Activated T-cell treated with anti-CD3 and anti-CD28 coated beads for 24 hours (primary cell): ENCODE measurements around the gene ZFAND2B.
A peak's percentile ranks its signal among the peaks of the same experiment; 100 is the strongest.

Experiments
- DNase-seq: peaks from one replicate; pipeline ENCODE4 v3.0.0-alpha.2; 2020; ENCODE audit warnings: low read depth

ZFAND2B gene

DNA sequence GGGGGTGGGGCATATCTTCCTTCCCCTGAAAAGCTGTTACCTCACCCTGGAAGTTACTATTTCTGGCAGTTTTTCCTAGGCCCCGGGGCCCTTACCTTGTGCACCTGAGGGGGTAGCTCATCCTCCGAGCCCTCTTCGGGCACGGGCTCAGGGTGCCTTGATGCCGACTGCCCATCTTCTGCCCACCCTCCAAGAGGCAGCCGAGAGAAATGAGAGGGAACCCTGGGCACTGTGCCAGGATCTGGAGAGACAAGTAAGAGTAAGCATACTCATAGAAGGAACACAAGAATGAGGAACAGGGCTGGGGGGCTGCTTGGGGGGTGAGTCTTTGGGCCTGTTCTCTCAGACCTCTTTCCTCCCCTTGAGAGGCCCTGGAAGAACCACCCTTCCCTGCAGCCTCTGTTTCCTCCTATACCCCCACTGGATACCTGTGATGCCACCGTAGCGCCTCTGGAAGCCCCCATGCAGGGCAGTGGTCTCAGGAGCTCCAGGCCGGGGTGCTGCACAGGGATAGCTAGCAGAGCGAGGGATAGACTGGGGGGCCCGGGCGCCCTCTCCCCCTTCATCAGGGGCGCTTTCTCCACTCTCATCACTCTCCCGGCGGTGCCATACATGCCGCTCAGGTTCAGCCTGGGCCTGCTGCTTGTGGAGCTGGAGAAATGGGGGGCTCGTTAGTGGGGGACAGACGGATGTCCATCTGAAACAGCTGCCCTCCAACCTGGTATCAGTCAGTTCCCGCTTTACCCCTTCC, 14.2 kb downstream of the ZFAND2B start:
- no peak for DNase-seq

DNA sequence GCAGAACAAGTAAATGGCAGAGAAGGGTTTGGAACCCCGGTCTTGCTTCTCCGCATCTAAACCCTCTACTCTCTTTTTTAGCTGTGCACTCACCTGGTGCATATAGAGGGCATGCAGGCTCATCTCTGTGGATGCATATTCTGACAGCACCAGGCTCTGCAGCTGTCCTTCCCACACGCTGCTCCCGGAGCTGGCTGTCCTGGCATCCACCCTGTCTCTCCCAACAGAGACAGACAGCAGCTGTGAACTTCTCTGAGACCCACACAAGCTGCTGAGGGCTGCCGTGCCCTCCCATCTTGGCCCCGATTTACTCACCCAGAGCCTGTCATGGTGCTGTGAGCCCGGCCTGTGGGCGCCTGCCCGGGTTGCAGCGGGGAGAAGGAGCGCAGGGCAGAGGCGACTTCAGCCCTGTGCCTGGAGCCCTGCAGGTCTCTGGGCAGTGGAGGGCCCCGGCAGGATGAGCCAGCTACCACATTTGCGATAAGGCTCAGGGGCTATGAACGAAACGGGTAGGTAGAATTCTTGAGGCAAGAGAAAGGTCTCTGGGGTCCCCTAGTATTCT, 15.5 kb downstream of the ZFAND2B start:
- DNase-seq: no peak

DNA sequence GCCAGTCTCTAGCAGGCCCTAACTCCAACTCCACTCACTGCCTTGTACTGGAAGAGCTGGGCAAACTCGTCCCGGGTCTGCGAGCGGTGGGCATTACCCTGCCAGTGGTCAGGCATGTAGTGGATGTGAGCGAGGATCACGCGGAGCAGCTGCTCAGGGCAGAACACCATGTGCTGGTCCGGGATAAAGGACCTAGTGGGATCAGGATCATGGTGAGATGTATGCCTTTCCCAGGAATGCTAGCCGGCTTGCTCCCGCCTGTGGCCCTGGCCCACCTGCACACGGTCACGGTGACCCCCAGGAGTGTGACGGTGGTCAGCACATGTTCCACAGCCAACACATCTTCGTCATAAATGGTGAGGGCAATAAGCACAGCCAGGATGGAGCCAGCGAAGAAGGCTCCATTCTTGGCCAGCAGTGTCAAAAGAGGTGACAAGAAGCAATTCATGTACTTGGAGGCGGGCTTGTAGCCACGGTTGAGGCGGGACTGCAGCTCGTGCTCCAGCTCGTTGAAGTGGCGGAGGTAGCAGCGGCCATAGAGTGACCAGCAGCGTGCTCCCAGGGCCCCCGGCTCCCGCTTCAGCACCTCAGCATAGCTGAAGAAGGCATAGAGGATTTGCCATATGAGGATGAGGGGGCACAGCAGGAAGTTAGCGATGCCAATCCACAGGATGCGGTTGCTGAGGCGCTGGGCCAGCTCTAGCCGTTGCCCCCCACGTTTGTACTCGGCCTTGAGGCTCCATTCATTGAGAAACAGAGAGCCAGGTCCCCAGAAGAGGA, 17.4 kb downstream of the ZFAND2B start:
- DNase-seq: no peak

DNA sequence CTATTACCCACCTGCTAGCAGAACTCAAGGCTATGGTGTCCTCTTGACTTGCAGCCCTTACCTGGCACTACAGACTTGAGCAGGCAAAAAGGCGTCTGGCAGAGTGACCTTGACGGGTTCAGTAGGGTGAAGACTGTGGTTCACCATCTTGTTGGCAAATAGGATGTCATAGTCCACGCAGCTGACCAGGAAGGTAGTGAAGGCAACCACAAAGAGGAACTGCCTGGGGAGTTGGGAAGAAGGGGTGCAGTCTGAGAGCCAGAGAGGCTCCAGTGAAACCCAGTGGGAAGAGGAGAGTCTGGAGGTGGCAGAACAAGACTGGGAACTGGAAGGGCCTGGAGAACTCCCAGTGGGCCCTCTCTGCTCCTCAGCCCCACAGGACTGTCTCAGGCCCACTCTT, 18.8 kb downstream of the ZFAND2B start:
- no peak for DNase-seq

DNA sequence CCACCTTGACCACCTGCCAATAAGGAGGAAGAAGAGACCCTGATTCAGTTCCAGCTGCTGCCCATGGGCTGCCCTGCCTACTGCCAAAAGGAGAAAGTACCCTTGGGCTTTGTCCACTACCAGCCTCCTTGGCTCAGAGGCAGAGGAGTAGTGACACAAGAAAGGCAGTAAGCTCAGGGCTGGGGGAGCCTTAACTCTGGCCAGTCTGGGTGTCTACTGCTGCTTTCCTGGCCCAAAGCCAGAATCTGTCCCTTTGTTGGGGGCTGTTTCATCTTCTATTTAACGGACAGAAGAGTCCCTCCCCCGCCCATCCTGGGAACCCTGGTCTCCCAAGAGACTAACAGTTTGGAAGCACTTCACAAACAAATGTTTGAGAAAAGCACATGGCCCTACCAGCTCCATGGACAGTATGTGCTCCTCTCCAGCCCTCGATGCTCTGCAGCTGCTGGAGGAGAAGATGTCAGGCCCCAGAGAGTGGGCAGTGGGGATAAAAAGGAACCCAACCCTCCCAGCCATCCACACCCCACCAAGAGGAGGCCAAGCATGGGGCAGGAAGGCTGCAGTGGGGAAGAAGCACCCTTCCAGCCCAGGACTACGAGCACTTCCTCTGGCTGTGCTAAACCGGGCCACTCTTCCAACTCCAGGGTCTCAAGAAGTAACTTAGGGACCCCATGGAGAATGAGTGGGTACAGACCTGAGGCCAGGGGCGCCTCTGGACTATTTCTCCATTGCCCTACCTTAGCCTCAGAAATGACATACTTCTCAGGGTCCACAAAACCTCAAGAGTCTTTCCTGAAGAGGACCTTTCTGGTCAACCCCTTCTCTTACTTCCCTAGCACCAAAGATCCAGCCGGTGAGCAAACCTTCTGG, 21.7 kb downstream of the ZFAND2B start:
- no peak for DNase-seq

DNA sequence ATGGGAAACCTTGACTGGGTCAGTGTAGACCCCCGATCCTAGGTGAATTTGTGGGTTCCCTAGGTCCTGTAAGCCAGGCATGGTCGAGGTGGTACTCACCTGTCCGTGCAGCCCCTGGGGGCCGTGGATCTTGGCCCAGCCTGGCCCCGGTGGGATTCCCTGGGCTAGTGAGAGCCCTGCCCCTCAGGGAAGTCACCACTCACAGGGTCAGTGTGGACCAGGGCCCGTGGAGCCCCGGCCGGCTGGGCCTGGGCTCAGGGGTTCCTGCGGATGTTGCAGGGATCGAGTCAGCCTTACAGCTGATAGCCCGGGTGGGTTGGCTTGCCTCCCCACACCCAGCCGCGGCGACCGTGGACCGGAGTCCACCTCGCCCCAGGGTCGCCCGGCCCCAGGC, 22.3 kb downstream of the ZFAND2B start:
- DNase-seq: no peak

DNA sequence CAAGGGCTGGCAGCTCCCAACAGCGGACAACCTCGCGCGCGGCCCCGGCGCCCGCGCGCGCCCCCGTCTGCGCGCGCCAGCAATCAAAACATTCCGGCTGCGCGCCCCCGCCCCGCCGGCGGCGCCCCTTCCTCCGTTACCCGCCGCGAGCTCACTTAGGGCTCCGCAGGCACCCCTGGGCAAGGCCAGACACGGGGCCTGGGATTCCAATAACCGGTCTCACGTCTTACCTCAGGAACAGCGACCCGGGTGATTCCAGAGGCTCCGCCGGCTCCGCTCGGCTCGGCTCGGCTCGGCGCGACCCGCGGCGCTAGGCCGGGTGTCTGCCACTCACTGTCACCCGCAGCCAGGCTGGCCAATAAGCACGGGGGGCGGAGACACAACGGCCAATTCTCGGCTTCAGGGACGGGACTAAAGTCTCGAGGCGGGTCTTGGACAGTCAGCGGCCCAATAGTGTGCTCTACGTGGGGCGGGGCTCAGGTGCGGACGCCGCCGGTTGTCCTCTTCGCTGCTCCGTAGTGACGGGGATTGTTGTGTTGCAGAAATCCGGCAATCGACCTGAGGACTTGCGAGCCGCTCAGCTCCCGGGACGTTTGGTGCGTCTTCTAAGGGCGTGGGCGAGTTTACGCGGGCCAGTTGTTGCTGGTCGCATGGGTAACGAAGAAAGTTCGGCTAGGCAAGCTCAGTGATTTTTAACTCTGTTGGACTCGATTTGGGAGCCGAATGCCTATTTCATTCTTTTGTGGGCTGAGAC, 22.9 kb downstream of the ZFAND2B start, which contains the start of the genes ANKZF1 and ATG9A:
Gene ANKZF1 (plus strand): TSS at position 502 of the 754 bp plus-strand sequence. CDS start 452 bp downstream, outside the sequence.
Gene ATG9A (minus strand): TSS at position 332 of the 754 bp plus-strand sequence. CDS start 1,612 bp downstream, outside the sequence.
- peak; percentile 97 for DNase-seq

DNA sequence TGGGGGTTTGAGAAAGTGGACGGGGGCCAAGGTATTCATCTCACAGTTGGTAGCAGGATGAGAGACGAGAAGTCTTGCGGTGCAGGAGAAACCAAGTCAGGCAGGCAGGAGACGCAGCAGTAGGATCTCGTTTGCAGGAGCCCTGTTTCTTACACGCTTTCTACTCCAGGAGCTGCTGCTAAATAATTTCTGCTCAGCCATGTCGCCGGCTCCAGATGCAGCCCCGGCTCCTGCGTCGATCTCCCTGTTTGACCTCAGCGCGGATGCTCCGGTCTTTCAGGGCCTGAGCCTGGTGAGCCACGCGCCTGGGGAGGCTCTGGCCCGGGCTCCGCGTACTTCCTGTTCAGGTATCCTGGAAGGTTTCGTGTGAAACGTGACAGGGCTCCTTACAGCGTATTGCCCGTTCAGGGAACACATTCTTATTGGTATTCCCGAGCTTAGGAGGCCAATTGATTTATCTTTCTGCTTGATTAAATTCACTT, 23.5 kb downstream of the ZFAND2B start:
- no peak for DNase-seq

DNA sequence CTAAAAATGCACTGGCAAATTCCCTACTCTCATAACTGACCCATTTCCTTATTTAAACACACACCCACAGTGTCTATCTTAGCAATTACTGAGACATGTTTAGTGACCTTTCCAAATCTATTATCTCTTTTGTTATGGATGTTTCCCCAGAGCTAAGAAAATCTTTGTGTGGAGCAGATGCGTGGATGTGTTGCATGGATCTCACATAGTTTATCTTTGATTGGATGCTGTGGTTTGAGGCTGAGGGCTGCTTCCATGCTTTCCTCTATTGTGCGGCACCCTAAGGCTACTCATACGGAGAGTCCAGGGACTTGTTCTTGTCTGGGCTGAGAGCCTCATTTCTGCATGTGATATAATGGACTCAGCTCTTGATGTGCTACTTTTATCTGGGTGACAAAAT, 27.7 kb downstream of the ZFAND2B start:
- no peak for DNase-seq

DNA sequence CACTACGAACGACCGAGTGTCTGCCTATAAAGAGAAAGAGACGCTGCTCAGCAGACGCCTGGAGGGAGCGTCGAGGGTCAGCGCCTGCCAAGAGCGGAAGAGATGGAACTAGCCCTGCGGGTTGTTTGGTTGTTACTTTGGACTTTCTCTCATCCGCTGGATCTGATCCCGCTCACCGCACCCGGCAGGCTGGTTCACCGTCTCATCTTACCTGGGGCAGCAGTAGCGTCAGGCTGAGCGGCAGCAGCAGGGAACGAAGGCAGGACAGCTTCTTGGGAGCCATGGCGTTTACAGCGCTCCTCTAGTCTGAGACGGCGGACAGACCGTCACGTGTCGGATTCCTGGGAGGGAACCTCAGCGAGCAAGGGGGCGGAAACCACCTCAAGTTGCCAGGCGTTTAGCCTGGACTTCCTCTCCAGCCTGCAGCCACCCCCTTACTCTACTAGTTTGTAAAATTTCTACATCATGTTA, 36.7 kb downstream of the ZFAND2B start:
- no peak for DNase-seq

DNA sequence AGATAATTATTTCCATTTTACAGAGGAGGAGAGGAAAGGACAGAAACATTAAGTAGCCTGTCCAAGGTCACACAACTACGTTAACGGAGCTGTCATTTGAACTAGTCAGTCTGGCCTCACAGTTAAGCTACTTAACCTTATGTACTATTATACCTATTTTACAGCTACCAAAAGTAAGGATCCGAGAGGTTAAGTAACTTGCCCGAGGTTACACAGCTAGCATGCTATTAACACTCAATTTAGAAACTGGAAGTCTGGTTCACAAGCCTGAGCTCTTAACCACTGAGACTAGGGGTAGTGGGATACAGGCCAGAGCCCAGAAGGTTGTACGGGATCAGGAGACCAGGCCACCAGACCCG, 38.2 kb downstream of the ZFAND2B start:
- DNase-seq: no peak

DNA sequence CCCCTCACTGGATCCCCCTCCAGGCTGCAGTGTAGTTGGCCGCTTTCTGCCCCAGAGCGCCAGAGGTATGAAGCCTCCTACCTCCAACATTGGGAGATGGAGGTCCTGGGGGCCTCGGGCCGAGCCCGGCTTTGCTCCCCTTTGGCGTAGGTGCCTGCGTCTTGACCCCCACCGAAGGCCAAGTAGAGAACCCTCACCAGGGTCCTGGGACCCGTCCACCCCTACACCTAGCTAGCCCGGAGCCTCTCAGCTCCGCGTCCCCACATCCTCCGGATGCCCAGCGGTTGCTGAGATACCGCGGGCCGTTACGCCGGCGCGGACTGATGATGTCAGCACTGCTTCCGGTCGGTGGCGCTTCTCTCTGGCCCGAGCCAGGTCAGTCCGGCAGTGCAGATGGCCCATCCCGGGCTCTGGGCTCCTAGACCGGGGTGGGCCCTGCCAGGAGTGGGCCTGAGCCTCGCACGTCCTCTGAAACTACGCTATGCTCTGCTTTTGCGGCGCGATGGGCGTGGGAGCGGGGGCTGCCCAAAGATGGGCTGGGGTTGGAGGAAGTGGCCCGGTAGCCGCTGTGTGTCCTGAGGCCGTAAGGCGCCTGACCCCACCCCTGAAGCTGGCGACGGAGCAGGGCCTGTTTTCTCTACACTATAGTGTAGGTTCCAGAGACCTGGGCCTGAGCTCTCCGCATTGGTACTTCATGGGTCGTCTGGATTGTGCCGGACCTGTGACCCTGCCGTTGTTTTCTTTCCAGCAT, 38.7 kb downstream of the ZFAND2B start, which contains the start of the genes GLB1L and STK16:
Gene GLB1L (minus strand): TSS at position 297 of the 751 bp plus-strand sequence. CDS start 1,871 bp downstream, outside the sequence.
Gene STK16 (plus strand): TSS at position 332 of the 751 bp plus-strand sequence. CDS start 521 bp downstream, outside the sequence.
- DNase-seq: peak; percentile 82

DNA sequence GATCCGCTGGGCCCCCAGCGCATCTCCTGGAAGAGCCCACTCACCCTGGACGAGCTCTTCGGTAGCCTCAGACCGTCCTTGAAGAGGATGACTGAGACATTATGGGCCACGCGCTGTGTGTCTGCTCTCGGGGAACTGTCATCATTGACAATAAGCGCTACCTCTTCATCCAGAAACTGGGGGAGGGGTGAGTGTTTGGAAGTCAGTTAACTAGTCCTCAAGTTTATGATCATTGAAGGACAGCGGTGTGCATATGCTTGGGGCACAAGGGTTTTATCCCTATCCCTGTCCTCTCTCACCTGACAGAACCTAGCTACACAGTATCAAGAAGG, 39.3 kb downstream of the ZFAND2B start:
- DNase-seq: no peak

DNA sequence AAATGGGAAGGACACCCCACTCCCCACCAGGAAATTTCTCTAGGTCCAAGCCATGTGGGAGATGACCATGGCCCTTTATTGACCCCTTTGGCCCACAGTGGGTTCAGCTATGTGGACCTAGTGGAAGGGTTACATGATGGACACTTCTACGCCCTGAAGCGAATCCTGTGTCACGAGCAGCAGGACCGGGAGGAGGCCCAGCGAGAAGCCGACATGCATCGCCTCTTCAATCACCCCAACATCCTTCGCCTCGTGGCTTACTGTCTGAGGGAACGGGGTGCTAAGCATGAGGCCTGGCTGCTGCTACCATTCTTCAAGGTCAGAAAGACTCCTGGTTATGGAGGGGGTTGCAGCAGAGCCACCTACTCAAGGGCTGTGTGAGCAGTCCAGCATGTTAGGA, 40.0 kb downstream of the ZFAND2B start:
- no peak for DNase-seq

DNA sequence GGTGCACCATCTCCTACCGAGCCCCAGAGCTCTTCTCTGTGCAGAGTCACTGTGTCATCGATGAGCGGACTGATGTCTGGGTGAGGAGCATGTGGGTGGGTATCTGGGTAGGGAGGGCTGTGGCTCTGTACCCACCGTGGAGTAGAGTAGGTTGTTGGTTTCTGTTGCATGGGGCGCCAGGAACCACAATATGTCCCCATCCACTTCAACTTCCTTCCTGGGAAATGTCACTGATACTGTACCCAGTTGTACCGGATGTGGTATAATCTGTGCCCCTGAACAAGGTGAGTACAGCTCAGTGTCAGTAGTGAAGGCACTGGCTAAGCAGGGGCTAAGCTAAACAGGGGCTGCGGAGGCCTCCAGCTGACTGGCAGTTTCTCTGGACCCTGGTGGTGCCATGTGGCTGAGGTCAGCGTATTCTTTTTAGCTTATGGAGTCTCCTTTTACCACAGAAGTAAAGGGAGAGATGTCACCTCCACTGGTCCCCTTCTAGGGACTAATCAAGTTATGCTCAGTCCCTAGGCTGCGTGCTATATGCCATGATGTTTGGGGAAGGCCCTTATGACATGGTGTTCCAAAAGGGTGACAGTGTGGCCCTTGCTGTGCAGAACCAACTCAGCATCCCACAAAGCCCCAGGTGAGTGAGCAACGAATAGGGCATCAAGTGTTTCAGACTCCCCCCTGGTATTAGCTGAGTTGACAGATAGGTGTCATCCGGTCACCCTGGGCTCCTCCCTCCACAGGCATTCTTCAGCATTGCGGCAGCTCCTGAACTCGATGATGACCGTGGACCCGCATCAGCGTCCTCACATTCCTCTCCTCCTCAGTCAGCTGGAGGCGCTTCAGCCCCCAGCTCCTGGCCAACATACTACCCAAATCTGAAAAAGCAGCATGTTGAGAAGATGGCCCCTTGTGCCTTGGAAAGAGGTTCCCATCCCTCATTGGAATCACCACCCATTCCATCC, 41.4 kb downstream of the ZFAND2B start:
- peak; percentile 54 for DNase-seq

DNA sequence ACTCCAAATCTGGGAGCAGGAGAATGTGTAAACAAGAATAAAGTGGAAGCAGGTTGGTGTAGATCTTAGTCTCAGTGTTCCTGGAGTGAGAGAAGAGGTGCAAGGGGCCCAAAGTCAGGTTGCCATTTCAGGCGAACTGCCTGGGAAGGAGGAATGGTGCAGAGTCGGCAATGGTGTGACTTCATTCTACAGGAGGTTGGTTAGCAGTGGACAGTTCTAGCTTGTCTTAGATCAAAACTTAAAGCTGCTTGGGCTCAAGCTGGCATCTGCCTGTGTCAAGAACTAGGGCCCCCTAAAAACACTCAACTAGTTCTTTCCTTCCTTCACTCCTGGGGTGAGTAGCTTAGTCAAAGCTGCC, 42.2 kb downstream of the ZFAND2B start:
- DNase-seq: no peak

DNA sequence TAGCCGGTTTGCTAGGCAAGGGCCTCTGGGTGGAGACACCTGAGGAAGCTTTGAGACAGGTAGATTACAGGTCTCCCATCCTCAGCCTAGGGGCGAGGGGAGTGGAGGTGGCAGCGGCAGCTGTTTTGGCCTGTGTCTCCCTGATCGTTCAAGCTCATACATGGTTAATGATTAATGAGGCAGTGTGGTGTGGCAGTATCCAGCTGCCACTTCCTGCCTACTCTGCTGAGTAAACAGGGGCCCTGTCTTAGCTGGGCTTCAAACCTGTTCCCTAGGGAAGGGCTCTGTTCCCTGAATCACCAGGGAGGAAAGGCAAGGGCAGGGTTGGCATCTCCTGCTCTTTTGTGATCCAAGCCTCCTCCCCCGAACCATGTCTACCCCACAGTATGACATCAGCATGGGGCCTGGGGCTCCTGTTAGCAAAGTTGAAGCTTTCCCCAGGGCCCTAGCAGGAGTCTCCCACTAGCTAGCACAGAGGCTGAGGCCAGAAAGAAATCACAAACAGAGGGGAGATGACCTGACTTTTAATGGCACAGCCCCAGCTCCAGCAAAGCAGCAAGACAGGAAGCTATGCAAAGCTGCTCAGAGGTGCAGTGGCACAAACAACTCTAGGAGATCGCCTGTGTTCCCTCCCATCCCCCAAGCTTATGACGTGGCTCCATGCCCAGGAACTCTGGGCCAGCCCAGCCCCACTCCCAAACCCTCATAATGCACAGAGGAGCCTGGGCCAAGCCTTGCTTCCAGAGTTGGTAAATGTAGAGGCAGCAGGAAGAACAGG, 42.8 kb downstream of the ZFAND2B start:
- no peak for DNase-seq
